H1 (cell line): Measurements from ENCODE around the gene SORCS3. TPM values are rescaled to one million over a fixed set of nuclear protein-coding genes. Genes with fewer than 3 reads are reported as not detected.
A peak's percentile ranks its signal among the peaks of the same experiment; 100 is the strongest.

Experiments used
- CTCF ChIA-PET: fragments of 300-600 bp; sonication (Branson Sonifier 250); formaldehyde crosslinking; loops from one replicate; lab custom pipeline; 2021; ENCODE audit not compliant: partially characterized antibody; lab: Charles Lee
- POLR2A ChIA-PET: fragments of 300-600 bp; sonication (Branson Sonifier 250); formaldehyde crosslinking; loops from one replicate; lab custom pipeline; 2021; ENCODE audit warnings: inconsistent platforms; ENCODE audit not compliant: partially characterized antibody; lab: Charles Lee
- DNase-seq, 2 experiments: peaks; one replicate each; pipeline versions ENCODE4 v3.0.0 to v3.0.0-alpha.2; 2010 to 2022; ENCODE audit warnings: low spot score in 2 of 2, low read depth in 1 of 2, mixed read lengths in 1 of 2
- FAIRE-seq: peaks from 2 replicates; lab custom pipeline; 2011; peaks lifted over from hg19 to GRCh38; lab: Jason Lieb, UNC
- H2AFZ ChIP-seq: 2 replicates; pipeline ENCODE4 v1.8.1; 2012; ENCODE audit warnings: low read length, inconsistent platforms
- H2AK5ac ChIP-seq: 2 replicates; pipeline ENCODE4 v1.6.1; 2013; ENCODE audit warnings: low read depth, low read length
- H2BK120ac ChIP-seq: replicated peaks from 2 replicates; pipeline ENCODE3; 2013; ENCODE audit warnings: low read depth, low read length, inconsistent platforms
- H2BK12ac ChIP-seq: 2 replicates; pipeline ENCODE4 v1.6.1; 2013; ENCODE audit warnings: low read depth, low read length
- H2BK15ac ChIP-seq: 2 replicates; pipeline ENCODE4 v1.6.1; 2013; ENCODE audit warnings: low read length
- H2BK20ac ChIP-seq: 2 replicates; pipeline ENCODE4 v1.6.1; 2013; ENCODE audit warnings: low read length
- H2BK5ac ChIP-seq: 2 replicates; pipeline ENCODE4 v1.6.1; 2013; ENCODE audit warnings: low read depth, low read length
- H3K14ac ChIP-seq: 2 replicates; pipeline ENCODE4 v1.6.1; 2013; ENCODE audit warnings: inconsistent platforms; ENCODE audit not compliant: insufficient read length
- H3K18ac ChIP-seq: 2 replicates; pipeline ENCODE4 v1.6.1; 2013; ENCODE audit warnings: low read length; ENCODE audit errors: extremely low read depth
- H3K23ac ChIP-seq: 2 replicates; pipeline ENCODE4 v1.6.1; 2013; ENCODE audit warnings: inconsistent platforms; ENCODE audit not compliant: insufficient read length
- H3K23me2 ChIP-seq: 2 replicates; pipeline ENCODE4 v1.6.1; 2013; ENCODE audit warnings: low read depth, low read length
- H3K27ac ChIP-seq: 2 replicates; pipeline ENCODE4 v1.6.1; 2011; ENCODE audit warnings: low read depth, low read length, inconsistent platforms
- H3K27me3 ChIP-seq, 4 experiments: replicated peaks in 1 of 4; 1 replicate in 1 of 4; 2 replicates in 3 of 4; pipeline versions ENCODE4 v1.6.1 to v1.8.1; 2011 to 2013; ENCODE audit warnings: low read length in 3 of 4, mild to moderate bottlenecking in 3 of 4, inconsistent platforms in 2 of 4, mixed read lengths in 2 of 4, moderate library complexity in 1 of 4; ENCODE audit not compliant: control insufficient read depth in 3 of 4, insufficient read depth in 3 of 4; ENCODE audit errors: extremely low read depth in 1 of 4
- H3K36me3 ChIP-seq, 4 experiments: 2 replicates each; pipeline versions ENCODE4 v1.6.1 to v1.8.1; 2011 to 2013; ENCODE audit warnings: mild to moderate bottlenecking in 4 of 4, low read length in 3 of 4, moderate library complexity in 2 of 4, control low read depth in 1 of 4, inconsistent platforms in 1 of 4; ENCODE audit not compliant: insufficient read depth in 4 of 4, control insufficient read depth in 2 of 4
- H3K4ac ChIP-seq: replicated peaks from 2 replicates; pipeline ENCODE3; 2013; ENCODE audit warnings: low read length, low read depth, mixed read lengths, inconsistent platforms; ENCODE audit not compliant: insufficient read length
- H3K4me1 ChIP-seq, 4 experiments: replicated peaks in 1 of 4; 1 replicate in 1 of 4; 2 replicates in 3 of 4; pipeline versions ENCODE4 v1.6.1 to v1.8.1; 2011 to 2013; ENCODE audit warnings: low read length in 3 of 4, inconsistent platforms in 2 of 4, mixed read lengths in 1 of 4; ENCODE audit not compliant: insufficient read depth in 4 of 4, control insufficient read depth in 3 of 4
- H3K4me2 ChIP-seq, 2 experiments: 2 replicates each; pipeline versions ENCODE4 v1.6.1 to v1.8.1; 2011 to 2013; ENCODE audit warnings: low read depth in 2 of 2, low read length in 2 of 2, control low read depth in 1 of 2, inconsistent platforms in 1 of 2, mild to moderate bottlenecking in 1 of 2; ENCODE audit not compliant: insufficient read depth in 1 of 2
- H3K4me3 ChIP-seq, 4 experiments: fragments of 200-600, 300-600 bp in 1 of 4; sonication (generic), shearing (Covaris generic), sonication (Bioruptor Twin) in 1 of 4; 2 replicates each; pipeline versions ENCODE4 v1.5.1 to v1.8.1; 2011 to 2016; ENCODE audit warnings: low read length in 4 of 4, low read depth in 3 of 4, control low read depth in 2 of 4, inconsistent platforms in 2 of 4, mild to moderate bottlenecking in 2 of 4, mixed read lengths in 1 of 4, moderate library complexity in 1 of 4; ENCODE audit not compliant: insufficient read depth in 2 of 4; ENCODE audit errors: extremely low read depth in 1 of 4
- H3K56ac ChIP-seq: replicated peaks from 2 replicates; pipeline ENCODE3; 2013; ENCODE audit warnings: low read depth, mild to moderate bottlenecking, mixed read lengths, low read length, inconsistent platforms; ENCODE audit not compliant: insufficient read length
- H3K79me1 ChIP-seq: 2 replicates; pipeline ENCODE4 v1.6.1; 2013; ENCODE audit warnings: low read depth, low read length, control low read depth
- H3K79me2 ChIP-seq, 2 experiments: 2 replicates each; pipeline versions ENCODE4 v1.6.1 to v1.8.1; 2012 to 2013; ENCODE audit warnings: low read length in 2 of 2, mild to moderate bottlenecking in 2 of 2, inconsistent platforms in 1 of 2; ENCODE audit not compliant: insufficient read depth in 2 of 2, control insufficient read depth in 1 of 2
- H3K9ac ChIP-seq, 4 experiments: replicated peaks in 1 of 4; 1 replicate in 1 of 4; 2 replicates in 3 of 4; pipeline versions ENCODE4 v1.6.1 to v1.8.1; 2011 to 2013; ENCODE audit warnings: low read depth in 3 of 4, low read length in 3 of 4, control low read depth in 2 of 4, mild to moderate bottlenecking in 2 of 4, moderate library complexity in 2 of 4, inconsistent platforms in 1 of 4; ENCODE audit errors: extremely low read depth in 1 of 4
- H3K9me3 ChIP-seq, 2 experiments: 2 replicates each; pipeline versions ENCODE4 v1.6.1 to v1.8.1; 2012 to 2013; ENCODE audit warnings: mild to moderate bottlenecking in 2 of 2, moderate library complexity in 2 of 2, control low read depth in 1 of 2, inconsistent platforms in 1 of 2, low read depth in 1 of 2, low read length in 1 of 2, mixed read lengths in 1 of 2; ENCODE audit not compliant: insufficient read depth in 2 of 2
- H4K20me1 ChIP-seq, 2 experiments: replicated peaks in 1 of 2; 2 replicates each; pipeline versions ENCODE3 to v1.8.1; 2011 to 2013; ENCODE audit warnings: inconsistent platforms in 2 of 2, low read length in 2 of 2, mild to moderate bottlenecking in 1 of 2; ENCODE audit not compliant: insufficient read depth in 2 of 2, control insufficient read depth in 1 of 2
- H4K5ac ChIP-seq: 2 replicates; pipeline ENCODE4 v1.6.1; 2013; ENCODE audit warnings: low read length, low read depth, mixed read lengths, inconsistent platforms; ENCODE audit not compliant: insufficient read length
- H4K8ac ChIP-seq: 2 replicates; pipeline ENCODE4 v1.8.0; 2013; ENCODE audit warnings: mild to moderate bottlenecking, moderate library complexity, low read length, inconsistent platforms; ENCODE audit not compliant: insufficient read depth; ENCODE audit errors: extremely low read depth
- H4K91ac ChIP-seq: replicated peaks from 2 replicates; pipeline ENCODE3; 2013; ENCODE audit warnings: low read length, mixed read lengths, inconsistent platforms; ENCODE audit not compliant: insufficient read length
- EZH2 ChIP-seq: fragments of 200-600 bp; sonication (generic); IDR thresholded peaks from 2 replicates; pipeline ENCODE4 v1.7.1; 2012; ENCODE audit warnings: low read depth, mild to moderate bottlenecking, moderate library complexity, low read length, inconsistent platforms; ENCODE audit not compliant: severe bottlenecking
- HDAC2 ChIP-seq, 2 experiments: fragments of 300-600 bp in 1 of 2; sonication (generic) in 1 of 2; IDR thresholded peaks; 2 replicates each; pipeline ENCODE4 v1.6.1; 2011 to 2012; ENCODE audit warnings: low read depth in 2 of 2, low read length in 2 of 2, mild to moderate bottlenecking in 2 of 2, moderate library complexity in 2 of 2, borderline replicate concordance in 1 of 2, inconsistent platforms in 1 of 2
- MAX ChIP-seq: IDR thresholded peaks from 2 replicates; pipeline ENCODE4 v1.6.1; 2012; ENCODE audit warnings: inconsistent platforms
- RAD21 ChIP-seq, 2 experiments: IDR thresholded peaks in 1 of 2; conservative IDR thresholded peaks in 1 of 2; 2 replicates each; pipeline ENCODE4 v1.6.1; 2011; ENCODE audit warnings: low read depth in 2 of 2, low read length in 2 of 2, improper control_type of control experiment in 1 of 2, inconsistent platforms in 1 of 2, mild to moderate bottlenecking in 1 of 2, moderate library complexity in 1 of 2
- RNF2 ChIP-seq: fragments of 200-900, 300-1000 bp; sonication (generic); IDR thresholded peaks from 2 replicates; pipeline ENCODE4 v1.7.1; 2016; ENCODE audit warnings: borderline replicate concordance, low read depth, mild to moderate bottlenecking, antibody characterized with exemption, low read length; ENCODE audit not compliant: poor library complexity, severe bottlenecking; ENCODE audit errors: missing control alignments
- SUZ12 ChIP-seq: fragments of 200-600 bp; sonication (generic); IDR thresholded peaks from 2 replicates; pipeline ENCODE4 v1.6.1; 2012; ENCODE audit warnings: mild to moderate bottlenecking, inconsistent platforms, low read length, moderate library complexity, mixed read lengths
- YY1 ChIP-seq: IDR thresholded peaks from 2 replicates; pipeline ENCODE4 v1.6.1; 2011; ENCODE audit warnings: low read depth, mild to moderate bottlenecking, low read length
- WGBS, 2 experiments: shearing (Covaris generic) in 1 of 2; methylation state at CpG; one replicate each; pipeline versions ENCODE4 v1.1.6 to v1.1.7; 2013 to 2015; ENCODE audit warnings: low lambda C conversion rate in 2 of 2, mixed read lengths in 2 of 2, inconsistent platforms in 1 of 2, low coverage in 1 of 2, missing lambda C conversion rate in 1 of 2; ENCODE audit not compliant: insufficient replicate concordance in 2 of 2, insufficient coverage in 1 of 2, insufficient read length in 1 of 2; ENCODE audit errors: extremely low coverage in 1 of 2, missing lambda C conversion rate in 1 of 2; 5-methylcytosine and 5-hydroxymethylcytosine counted together
- polyA plus RNA-seq, 7 experiments: library from polyadenylated mRNA; depleted of rRNA in 3 of 7; stranded (reverse) in 5 of 7; unstranded in 2 of 7; fragments of >200 nt in 5 of 7; fragments of 200-250 nt in 2 of 7; gene quantifications; 1 replicate in 5 of 7; 2 replicates in 1 of 7; 4 replicates in 1 of 7; pipeline versions ENCODE4 v1.2.1 to v1.2.3, GENCODE V29; 2011 to 2013; ENCODE audit warnings: missing spikeins in 2 of 7, mixed read lengths in 2 of 7
- total RNA-seq: library from RNA; stranded (reverse); fragmentation: NEBNext Ultra II Directional; extraction: Animal tissue kit (Norgen Biotek cat#: 25700); gene quantifications from 2 replicates; pipeline ENCODE4 v1.2.1, GENCODE V29; 2021
- TF ChIP-seq, protein P1 (sequence below): IDR thresholded peaks from 2 replicates; pipeline ENCODE4 v1.6.1; 2012; ENCODE audit warnings: inconsistent platforms

The SORCS3 gene
- total and polyA plus RNA-seq, 2 of the 8 experiments (the other 6 are each of a cell fraction or from before 2014, with no cell fraction given): 0.26 to 0.88 TPM

DNA sequence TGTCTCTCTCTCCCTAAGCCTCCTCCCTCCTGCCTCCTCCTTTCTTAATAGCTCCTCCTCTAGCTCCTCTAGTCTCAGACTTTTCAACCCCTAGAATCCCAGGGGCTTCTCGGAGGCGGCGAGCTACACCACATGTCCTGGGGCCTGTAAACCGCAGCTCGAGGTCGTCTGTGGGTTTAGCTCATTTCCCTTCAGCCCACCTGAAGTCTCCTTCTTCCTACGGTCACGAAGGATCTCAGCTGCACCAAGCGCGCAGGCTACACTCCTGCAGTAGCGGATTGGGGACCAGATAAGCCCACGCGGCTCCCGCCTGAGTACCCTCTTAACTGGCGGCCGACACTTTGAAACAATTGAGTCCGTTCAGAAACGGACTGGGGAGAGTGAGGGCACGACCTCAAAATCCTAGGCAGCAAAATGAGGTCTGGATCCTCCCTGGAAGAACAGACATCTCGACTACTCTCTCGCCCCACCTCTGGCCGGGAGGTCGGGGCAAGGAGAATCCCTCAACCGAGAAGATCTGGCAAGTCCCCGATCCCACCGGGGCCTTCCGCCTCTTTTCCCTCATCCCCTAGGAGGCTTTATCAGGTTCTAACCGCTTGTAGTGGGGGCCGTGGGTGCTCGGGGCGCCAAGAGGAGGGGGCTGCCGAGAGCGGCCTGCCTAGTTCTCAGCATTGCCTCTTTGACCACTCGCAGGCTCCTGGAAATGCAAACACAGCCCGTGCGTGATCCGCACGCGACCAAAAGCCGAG, 1.3 kb upstream of the SORCS3 start:
- Histone ChIP-seq H3K14ac (no peak overlapping the region), H3K27ac (no peak overlapping the region), H3K4me1 (peaks cover 0 to 18% (median 7%) of the 10 kb centered on the region in 4 experiments; a peak in 4 of 7 replicates), H2BK120ac (no peak overlapping the region), H4K8ac (peak overlapping the region; percentile 69), H2AK5ac (no peak overlapping the region), H3K23me2 (peaks cover 32% of the 10 kb centered on the region), H3K9ac (no peak overlapping the region), H3K56ac (no peak overlapping the region), H3K79me2 (no peaks in the 10 kb centered on the region), H3K36me3 (peaks cover 0 to 4% (median 0%) of the 10 kb centered on the region in 4 experiments; a peak in 1 of 8 replicates), H3K23ac (no peak overlapping the region), H2BK5ac (no peak overlapping the region), H4K20me1 (no peaks in the 10 kb centered on the region), H4K5ac (no peak overlapping the region), H2AFZ (peak overlapping the region; percentile 63; the same call in 1 of the 2 replicates), H3K18ac (peak overlapping the region; percentile 90), H3K9me3 (no peaks in the 10 kb centered on the region), H2BK15ac (peak overlapping the region; percentile 92; the same call in 1 of the 2 replicates), H2BK12ac (peak overlapping the region; percentile 50; the same call in 1 of the 2 replicates), H3K4ac (no peak overlapping the region), H4K91ac (no peak overlapping the region), H2BK20ac (no peak overlapping the region), H3K79me1 (no peaks in the 10 kb centered on the region), H3K4me3 (peak overlapping the region; percentile 50 to 71 (median 60)), H3K27me3 (peaks cover 33 to 69% (median 64%) of the 10 kb centered on the region in 4 experiments), H3K4me2 (peak overlapping the region; percentile 69 to 98)
- FAIRE-seq: peak; percentile 42
- CTCF ChIA-PET: interaction anchor here (0.6 to 3.7 kb wide), 24 partner anchors 9 to 427 kb away, joined by 3 to 20 read pairs (median 4); no protein-coding TSS in a partner anchor
- peak in 1 of 2 experiments; percentile 59 for DNase-seq
- POLR2A ChIA-PET: interaction anchor here (0.9 to 1.0 kb wide), 2 partner anchors 100 to 242 kb away, joined by 3 read pairs; no protein-coding TSS in a partner anchor
- WGBS, 2 experiments: 5% methylated on average over 37 of the region's 40 CpGs; no CpG with 5 or more reads in 1 of the 2 experiments
- TF ChIP-seq MAX: peak; percentile 81
- TF ChIP-seq SUZ12: peak; percentile 94
- TF ChIP-seq EZH2: peak; percentile 90
- TF ChIP-seq, protein P1, sequence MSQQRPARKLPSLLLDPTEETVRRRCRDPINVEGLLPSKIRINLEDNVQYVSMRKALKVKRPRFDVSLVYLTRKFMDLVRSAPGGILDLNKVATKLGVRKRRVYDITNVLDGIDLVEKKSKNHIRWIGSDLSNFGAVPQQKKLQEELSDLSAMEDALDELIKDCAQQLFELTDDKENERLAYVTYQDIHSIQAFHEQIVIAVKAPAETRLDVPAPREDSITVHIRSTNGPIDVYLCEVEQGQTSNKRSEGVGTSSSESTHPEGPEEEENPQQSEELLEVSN: peak; percentile 86
- TF ChIP-seq RNF2: peak; percentile 61
- no peak for TF ChIP-seq RAD21 (IDR thresholded peaks at IDR 0.05 in 1 of 2, conservative IDR thresholded peaks at IDR 0.05 in 1 of 2; ENCODE audit: low read depth in 2 of 2, low read length in 2 of 2)
- no peak for TF ChIP-seq HDAC2 (IDR thresholded peaks at IDR 0.05; ENCODE audit: borderline replicate concordance in 1 of 2, low read depth in 2 of 2, low read length in 2 of 2)
- no peak for TF ChIP-seq YY1
